ENCODE results near the gene TCTN3.
"Not testable (repeated sequence)": the region's sequence is repeated elsewhere in the genome, so short reads cannot be mapped to it uniquely, and the experiment has no call there.

The TCTN3 gene

GRCh38 chr10:95683966-95684365 is 9.8 kb downstream of the TCTN3 start:
- no peak for DNase-seq (ENCODE audit: low read depth)

GRCh38 chr10:95675403-95676116 is 18.2 kb downstream of the TCTN3 start:
- no peak for DNase-seq (ENCODE audit: low read depth)

GRCh38 chr10:95674643-95675042 is 19.1 kb downstream of the TCTN3 start:
- no peak for DNase-seq (ENCODE audit: low read depth)

- not testable (repeated sequence) for DNase-seq (ENCODE audit: low read depth)
Observed at GRCh38 chr10:95672641-95673040, 21.1 kb downstream of the TCTN3 start.

- no peak for DNase-seq (ENCODE audit: low read depth)
Observed at GRCh38 chr10:95664543-95664942, 29.2 kb downstream of the TCTN3 start.

GRCh38 chr10:95663496-95663895 is 30.2 kb downstream of the TCTN3 start:
- DNase-seq (ENCODE audit: low read depth), result no peak

GRCh38 chr10:95661818-95662217 is 31.9 kb downstream of the TCTN3 start:
- DNase-seq (ENCODE audit: low read depth), result no peak

GRCh38 chr10:95660283-95660682 is 33.4 kb downstream of the TCTN3 start:
- DNase-seq (ENCODE audit: low read depth), result no peak

GRCh38 chr10:95657250-95657649 is 36.5 kb downstream of the TCTN3 start:
- DNase-seq (ENCODE audit: low read depth), result no peak

GRCh38 chr10:95656291-95657164 is 37.2 kb downstream of the TCTN3 start, which contains the start of gene ALDH18A1:
Gene ALDH18A1 (minus strand): TSS chr10:95656711. CDS start chr10:95653377, 3,334 bp downstream.
- peak; percentile 90 for DNase-seq (ENCODE audit: low read depth)

- DNase-seq (ENCODE audit: low read depth), result no peak
Observed at GRCh38 chr10:95655571-95656290, 38.0 kb downstream of the TCTN3 start.

GRCh38 chr10:95653895-95654294 is 39.8 kb downstream of the TCTN3 start:
- DNase-seq (ENCODE audit: low read depth), result no peak

GRCh38 chr10:95651346-95652060 is 42.2 kb downstream of the TCTN3 start:
- no peak for DNase-seq (ENCODE audit: low read depth)

- no peak for DNase-seq (ENCODE audit: low read depth)
Observed at GRCh38 chr10:95650232-95650631, 43.5 kb downstream of the TCTN3 start.

- DNase-seq (ENCODE audit: low read depth), result no peak
Observed at GRCh38 chr10:95648138-95648537, 45.6 kb downstream of the TCTN3 start.

- DNase-seq (ENCODE audit: low read depth), result no peak
Observed at GRCh38 chr10:95646160-95646559, 47.6 kb downstream of the TCTN3 start.

GRCh38 chr10:95644901-95645300 is 48.8 kb downstream of the TCTN3 start:
- DNase-seq (ENCODE audit: low read depth), result no peak

GRCh38 chr10:95640891-95641315 is 52.8 kb downstream of the TCTN3 start:
- no peak for DNase-seq (ENCODE audit: low read depth)

GRCh38 chr10:95637911-95638310 is 55.8 kb downstream of the TCTN3 start:
- no peak for DNase-seq (ENCODE audit: low read depth)

- DNase-seq (ENCODE audit: low read depth), result no peak
Observed at GRCh38 chr10:95637140-95637539, 56.6 kb downstream of the TCTN3 start.

- no peak for DNase-seq (ENCODE audit: low read depth)
Observed at GRCh38 chr10:95635319-95635733, 58.4 kb downstream of the TCTN3 start.

- no peak for DNase-seq (ENCODE audit: low read depth)
Observed at GRCh38 chr10:95628786-95629185, 64.9 kb downstream of the TCTN3 start.

All from activated T-cell treated with anti-CD3 and anti-CD28 coated beads for 24 hours (primary cell).